Keratinocyte (primary cell): ENCODE data around the gene COA8. TPM values are rescaled to one million over a fixed set of nuclear protein-coding genes. Genes with fewer than 3 reads are reported as not detected.

ENCODE experiments used
- DNase-seq: peaks from one replicate; pipeline ENCODE4 v3.0.0-alpha.2; 2011; ENCODE audit warnings: low read depth, missing footprints, low spot score
- FAIRE-seq: peaks from 2 replicates; lab custom pipeline; 2011; peaks lifted over from hg19 to GRCh38; lab: Jason Lieb, UNC
- H2AFZ ChIP-seq: 2 replicates; pipeline ENCODE4 v1.6.0; 2012; ENCODE audit warnings: low read length, control low read depth, inconsistent platforms; ENCODE audit not compliant: control insufficient read depth
- H3K27ac ChIP-seq: 2 replicates; pipeline ENCODE4 v1.5.1; 2011; ENCODE audit warnings: low read length; ENCODE audit not compliant: control insufficient read depth, insufficient read depth
- H3K27me3 ChIP-seq: 3 replicates; pipeline ENCODE4 v1.6.0; 2011; ENCODE audit warnings: low read length; ENCODE audit not compliant: control insufficient read depth, insufficient read depth; ENCODE audit errors: extremely low read depth
- H3K36me3 ChIP-seq, 2 experiments: 2 replicates in 1 of 2; 3 replicates in 1 of 2; pipeline ENCODE4 v1.5.1; 2011; ENCODE audit warnings: low read length in 2 of 2, mild to moderate bottlenecking in 1 of 2; ENCODE audit not compliant: control insufficient read depth in 2 of 2, insufficient read depth in 2 of 2; ENCODE audit errors: extremely low read depth in 1 of 2
- H3K4me1 ChIP-seq: 3 replicates; pipeline ENCODE4 v1.5.1; 2011; ENCODE audit warnings: low read length; ENCODE audit not compliant: control insufficient read depth, insufficient read depth; ENCODE audit errors: extremely low read depth
- H3K4me2 ChIP-seq: 3 replicates; pipeline ENCODE4 v1.6.0; 2011; ENCODE audit warnings: low read depth, low read length; ENCODE audit not compliant: control insufficient read depth, insufficient read depth; ENCODE audit errors: extremely low read depth
- H3K4me3 ChIP-seq, 3 experiments: fragments of 200-600 bp in 1 of 3; sonication (generic) in 1 of 3; 2 replicates in 2 of 3; 3 replicates in 1 of 3; pipeline ENCODE4 v1.5.1; 2011 to 2016; ENCODE audit warnings: low read length in 3 of 3, mild to moderate bottlenecking in 3 of 3, control low read depth in 2 of 3, inconsistent platforms in 1 of 3, low read depth in 1 of 3, mixed read lengths in 1 of 3, mixed run types in 1 of 3, moderate library complexity in 1 of 3; ENCODE audit not compliant: control insufficient read depth in 2 of 3, insufficient read depth in 2 of 3; ENCODE audit errors: extremely low read depth in 1 of 3
- H3K79me2 ChIP-seq: 2 replicates; pipeline ENCODE4 v1.6.0; 2012; ENCODE audit warnings: low read length; ENCODE audit not compliant: control insufficient read depth, insufficient read depth
- H3K9ac ChIP-seq: 3 replicates; pipeline ENCODE4 v1.6.0; 2011; ENCODE audit warnings: low read length; ENCODE audit not compliant: control insufficient read depth, insufficient read depth; ENCODE audit errors: extremely low read depth
- H3K9me1 ChIP-seq: 3 replicates; pipeline ENCODE4 v1.6.0; 2011; ENCODE audit warnings: low read length; ENCODE audit not compliant: control insufficient read depth, insufficient read depth; ENCODE audit errors: extremely low read depth
- H3K9me3 ChIP-seq: 2 replicates; pipeline ENCODE4 v1.5.1; 2012; ENCODE audit warnings: low read depth, low read length; ENCODE audit not compliant: control insufficient read depth
- H4K20me1 ChIP-seq: 3 replicates; pipeline ENCODE4 v1.6.0; 2011; ENCODE audit warnings: low read length; ENCODE audit not compliant: control insufficient read depth, insufficient read depth; ENCODE audit errors: extremely low read depth
- EZH2 ChIP-seq: IDR thresholded peaks from one replicate; pipeline ENCODE4 v1.6.1; 2012; ENCODE audit warnings: inconsistent platforms, mild to moderate bottlenecking, low read length, moderate library complexity
- dilution Hi-C: fragments of 300-500 bp; cut with MboI; formaldehyde crosslinking; loops from one replicate; pipeline ENCODE4 v1.7.0; 2020; ENCODE audit warnings: low sequenced_read_pairs; ENCODE audit not compliant: extremely low pct_ligation_motif_present
- polyA plus RNA-seq, 5 experiments: library from polyadenylated mRNA; depleted of rRNA in 3 of 5; stranded (reverse) in 3 of 5; stranded (forward) in 1 of 5; unstranded in 1 of 5; fragments of >200 nt; gene quantifications; 1 replicate in 1 of 5; 2 replicates in 3 of 5; 3 replicates in 1 of 5; pipeline versions ENCODE4 v1.2.1 to v1.2.3, GENCODE V29; 2011 to 2012; ENCODE audit warnings: missing spikeins in 2 of 5, low read depth in 1 of 5, low replicate concordance in 1 of 5
- TF ChIP-seq, protein P1 (sequence below), 3 experiments: IDR thresholded peaks in 1 of 3; conservative IDR thresholded peaks in 1 of 3; optimal IDR thresholded peaks in 1 of 3; 2 replicates in 2 of 3; 3 replicates in 1 of 3; pipeline versions ENCODE3 to v1.5.1; 2011; ENCODE audit warnings: low read length in 3 of 3, mild to moderate bottlenecking in 3 of 3, moderate library complexity in 2 of 3, control low read depth in 1 of 3, inconsistent platforms in 1 of 3; ENCODE audit not compliant: insufficient read depth in 2 of 3; ENCODE audit errors: extremely low read depth in 1 of 3

COA8 gene
- polyA plus RNA-seq, 1 donor (not counting 4 experiments of a cell fraction or from before 2014, with no cell fraction given) = 24.8 TPM

DNA sequence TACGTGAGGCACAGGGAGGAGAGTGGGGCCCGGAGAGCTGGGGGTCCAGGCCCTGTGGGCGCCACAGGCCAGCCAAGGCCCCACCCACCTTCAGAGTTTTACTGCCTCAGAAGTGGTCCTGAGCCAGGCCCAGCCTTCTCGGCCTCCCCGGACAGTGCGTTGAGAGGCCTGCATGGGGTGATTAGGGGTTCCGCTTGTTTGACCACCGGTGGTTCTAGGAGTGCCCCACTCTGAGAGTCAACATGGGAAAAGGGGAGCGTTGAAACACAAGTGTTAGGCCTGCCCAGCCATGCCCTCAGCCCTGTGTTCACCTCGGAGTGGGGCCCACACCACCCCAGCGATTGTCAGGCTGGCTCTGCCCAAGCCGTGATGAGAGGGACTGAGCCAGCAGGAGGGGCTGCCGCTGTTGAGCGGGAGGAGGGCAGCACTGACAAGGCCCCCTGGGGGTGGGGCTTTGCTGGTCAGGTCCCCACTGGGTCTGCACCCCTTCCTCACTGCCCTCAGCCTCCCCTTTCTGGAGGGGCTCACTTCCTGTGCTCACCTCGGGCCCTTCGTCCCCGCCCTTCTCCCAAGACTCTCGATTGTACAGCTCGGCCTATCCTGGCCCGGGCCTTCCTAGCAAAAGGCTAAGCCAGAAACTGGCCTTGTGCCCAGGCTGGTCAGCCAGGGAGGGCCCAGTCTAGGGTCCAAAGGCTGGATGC lies 44.9 kb upstream of the COA8 start:
- FAIRE-seq (no peak), DNase-seq (no peak)
- Histone ChIP-seq H3K36me3 (peaks cover 0 to 7% of the 10 kb centered on the region in 2 experiments), H3K9me1 (no peaks in the 10 kb centered on the region), H4K20me1 (peaks cover 7% of the 10 kb centered on the region), H3K27me3 (peaks cover 33% of the 10 kb centered on the region), H3K9ac (no peak overlapping the region), H2AFZ (no peak overlapping the region), H3K4me3 (no peak overlapping the region), H3K9me3 (no peaks in the 10 kb centered on the region), H3K79me2 (no peaks in the 10 kb centered on the region), H3K27ac (no peak overlapping the region), H3K4me2 (no peak overlapping the region), H3K4me1 (peaks cover 29% of the 10 kb centered on the region)
- no peak for TF ChIP-seq EZH2
- TF ChIP-seq, protein P1, sequence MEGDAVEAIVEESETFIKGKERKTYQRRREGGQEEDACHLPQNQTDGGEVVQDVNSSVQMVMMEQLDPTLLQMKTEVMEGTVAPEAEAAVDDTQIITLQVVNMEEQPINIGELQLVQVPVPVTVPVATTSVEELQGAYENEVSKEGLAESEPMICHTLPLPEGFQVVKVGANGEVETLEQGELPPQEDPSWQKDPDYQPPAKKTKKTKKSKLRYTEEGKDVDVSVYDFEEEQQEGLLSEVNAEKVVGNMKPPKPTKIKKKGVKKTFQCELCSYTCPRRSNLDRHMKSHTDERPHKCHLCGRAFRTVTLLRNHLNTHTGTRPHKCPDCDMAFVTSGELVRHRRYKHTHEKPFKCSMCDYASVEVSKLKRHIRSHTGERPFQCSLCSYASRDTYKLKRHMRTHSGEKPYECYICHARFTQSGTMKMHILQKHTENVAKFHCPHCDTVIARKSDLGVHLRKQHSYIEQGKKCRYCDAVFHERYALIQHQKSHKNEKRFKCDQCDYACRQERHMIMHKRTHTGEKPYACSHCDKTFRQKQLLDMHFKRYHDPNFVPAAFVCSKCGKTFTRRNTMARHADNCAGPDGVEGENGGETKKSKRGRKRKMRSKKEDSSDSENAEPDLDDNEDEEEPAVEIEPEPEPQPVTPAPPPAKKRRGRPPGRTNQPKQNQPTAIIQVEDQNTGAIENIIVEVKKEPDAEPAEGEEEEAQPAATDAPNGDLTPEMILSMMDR (optimal IDR thresholded peaks at IDR 0.05 in 1 of 3, IDR thresholded peaks at IDR 0.05 in 1 of 3, conservative IDR thresholded peaks at IDR 0.05 in 1 of 3; ENCODE audit: extremely low read depth in 1 of 3, insufficient read depth in 2 of 3, low read length in 3 of 3) = no peak
- dilution Hi-C loops = no loop called here

DNA sequence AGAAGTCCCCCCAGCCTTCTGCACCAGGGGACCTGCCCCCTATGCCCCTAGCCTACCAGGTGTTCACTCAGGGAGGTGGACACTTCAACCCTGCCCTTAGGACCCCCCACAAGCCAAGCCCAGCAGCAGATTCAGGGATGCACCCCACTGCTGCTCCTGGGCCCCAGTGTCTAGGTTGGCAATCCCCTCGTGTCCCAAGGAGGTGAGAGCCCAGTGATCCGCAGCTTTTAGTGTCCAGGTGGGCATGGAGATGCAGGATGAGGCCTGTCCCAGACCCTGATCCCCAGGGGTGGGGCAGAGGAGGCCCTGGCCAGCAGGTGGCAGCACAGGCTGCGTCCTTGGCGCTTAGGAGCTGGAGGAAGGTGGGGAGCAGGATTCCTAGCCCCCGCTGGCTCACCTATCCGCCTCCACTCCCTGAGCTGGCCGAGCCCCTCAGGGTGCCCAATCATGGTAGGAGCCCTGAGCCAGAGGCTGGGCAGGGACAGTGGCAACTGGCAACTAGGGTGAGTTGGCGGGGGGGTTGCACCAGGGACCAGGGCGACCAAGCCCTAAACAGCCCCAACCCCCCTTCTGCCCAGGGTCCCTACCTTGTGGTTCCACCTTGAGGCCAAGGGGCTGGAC lies 44.2 kb upstream of the COA8 start:
- Histone ChIP-seq H3K27ac (no peak overlapping the region), H3K9me3 (no peaks in the 10 kb centered on the region), H3K36me3 (peaks cover 0 to 7% of the 10 kb centered on the region in 2 experiments), H3K9ac (no peak overlapping the region), H3K9me1 (no peaks in the 10 kb centered on the region), H3K4me3 (no peak overlapping the region), H2AFZ (no peak overlapping the region), H3K79me2 (no peaks in the 10 kb centered on the region), H3K4me1 (peaks cover 26% of the 10 kb centered on the region), H3K4me2 (no peak overlapping the region), H3K27me3 (peaks cover 40% of the 10 kb centered on the region), H4K20me1 (peaks cover 7% of the 10 kb centered on the region)
- peak; percentile 41 for FAIRE-seq
- dilution Hi-C loops = no loop called here
- TF ChIP-seq EZH2 = no peak
- TF ChIP-seq, protein P1 (optimal IDR thresholded peaks at IDR 0.05 in 1 of 3, IDR thresholded peaks at IDR 0.05 in 1 of 3, conservative IDR thresholded peaks at IDR 0.05 in 1 of 3; ENCODE audit: extremely low read depth in 1 of 3, insufficient read depth in 2 of 3, low read length in 3 of 3) = peak in 2 of 3 experiments; percentile 84 to 94
- DNase-seq = no peak
